GM23248 (cell line): ENCODE results near the gene PIK3R4. TPM values are rescaled to one million over a fixed set of nuclear protein-coding genes. Genes with fewer than 3 reads are reported as not detected.

Source experiments
- DNase-seq: peaks from one replicate; pipeline ENCODE4 v3.0.0-alpha.2; 2015
- H2AFZ ChIP-seq: fragments of 200-600 bp; sonication (generic); 2 replicates; pipeline ENCODE4 v1.6.1; 2016; ENCODE audit warnings: antibody characterized with exemption
- H3F3A ChIP-seq: fragments of 200-600 bp; sonication (generic); 2 replicates; pipeline ENCODE4 v1.6.1; 2016; ENCODE audit warnings: mild to moderate bottlenecking, antibody characterized with exemption, mixed run types; ENCODE audit not compliant: insufficient read depth
- H3K27ac ChIP-seq: fragments of 200-600 bp; sonication (generic); 2 replicates; pipeline ENCODE4 v1.5.1; 2016; ENCODE audit warnings: mild to moderate bottlenecking
- H3K27me3 ChIP-seq: fragments of 200-600 bp; sonication (generic); replicated peaks from 2 replicates; pipeline ENCODE4 v1.6.1; 2016; ENCODE audit warnings: mild to moderate bottlenecking; ENCODE audit not compliant: insufficient read depth
- H3K36me3 ChIP-seq: fragments of 200-600 bp; sonication (generic); 2 replicates; pipeline ENCODE4 v1.6.1; 2016; ENCODE audit warnings: low read depth, mild to moderate bottlenecking
- H3K4me1 ChIP-seq: fragments of 200-600 bp; sonication (generic); 2 replicates; pipeline ENCODE4 v1.6.1; 2016; ENCODE audit warnings: mild to moderate bottlenecking; ENCODE audit not compliant: insufficient read depth
- H3K4me2 ChIP-seq: fragments of 200-600 bp; sonication (generic); one replicate; pipeline ENCODE4 v1.6.1; 2016; ENCODE audit warnings: mild to moderate bottlenecking; ENCODE audit not compliant: unreplicated experiment
- H3K4me3 ChIP-seq: fragments of 200-600 bp; sonication (generic); 2 replicates; pipeline ENCODE4 v1.5.1; 2016; ENCODE audit warnings: mild to moderate bottlenecking
- H3K79me2 ChIP-seq: fragments of 200-600 bp; sonication (generic); 2 replicates; pipeline ENCODE4 v1.6.1; 2016; ENCODE audit warnings: mild to moderate bottlenecking; ENCODE audit not compliant: insufficient read depth
- H3K9ac ChIP-seq: fragments of 200-600 bp; sonication (generic); 2 replicates; pipeline ENCODE4 v1.6.1; 2016; ENCODE audit warnings: mild to moderate bottlenecking
- H3K9me2 ChIP-seq: fragments of 200-600 bp; sonication (generic); 2 replicates; pipeline ENCODE4 v1.6.1; 2016; ENCODE audit warnings: mixed run types, mild to moderate bottlenecking, moderate library complexity; ENCODE audit not compliant: insufficient read depth
- H3K9me3 ChIP-seq: fragments of 200-600 bp; sonication (generic); one replicate; pipeline ENCODE4 v1.6.1; 2017; ENCODE audit warnings: low read depth
- H4K20me1 ChIP-seq: fragments of 200-600 bp; sonication (generic); 2 replicates; pipeline ENCODE4 v1.6.0; 2016; ENCODE audit not compliant: insufficient read depth
- EZH2 ChIP-seq: fragments of 200-600 bp; sonication (generic); IDR thresholded peaks from 2 replicates; pipeline ENCODE4 v1.6.1; 2018; ENCODE audit warnings: antibody characterized with exemption, mild to moderate bottlenecking; ENCODE audit not compliant: insufficient read depth, poor library complexity, severe bottlenecking
- EZH2phosphoT487 ChIP-seq: fragments of 200-600 bp; sonication (generic); IDR thresholded peaks from 2 replicates; pipeline ENCODE4 v1.6.1; 2018; ENCODE audit warnings: antibody characterized with exemption, moderate library complexity, mild to moderate bottlenecking, low read depth; ENCODE audit not compliant: insufficient read depth
- WGBS, 2 experiments: methylation state at CpG; one replicate each; pipeline ENCODE4 v1.1.6; 2015 to 2017; ENCODE audit warnings: low lambda C conversion rate in 2 of 2, low coverage in 1 of 2; ENCODE audit errors: missing lambda C conversion rate in 2 of 2; 5-methylcytosine and 5-hydroxymethylcytosine counted together
- in situ Hi-C: fragments of 300-500 bp; cut with MboI; formaldehyde crosslinking; loops from 2 replicates; pipeline ENCODE4 v1.15.0; 2020
- polyA plus RNA-seq: library from polyadenylated mRNA; unstranded; fragments of >200 nt; fragmentation: Nextera tagmentation; extraction: Ambion mirVana; gene quantifications from 2 replicates; pipeline ENCODE4 v1.2.1, GENCODE V29; 2016
- total RNA-seq: library from RNA; depleted of rRNA; stranded (reverse); fragments of >200 nt; shearing (Covaris generic); gene quantifications from 2 replicates; pipeline ENCODE4 v1.2.3, GENCODE V29; 2014

PIK3R4 gene
- total and polyA plus RNA-seq, 2 experiments from 2014 or later, result 19.1 to 20.1 TPM

DNA sequence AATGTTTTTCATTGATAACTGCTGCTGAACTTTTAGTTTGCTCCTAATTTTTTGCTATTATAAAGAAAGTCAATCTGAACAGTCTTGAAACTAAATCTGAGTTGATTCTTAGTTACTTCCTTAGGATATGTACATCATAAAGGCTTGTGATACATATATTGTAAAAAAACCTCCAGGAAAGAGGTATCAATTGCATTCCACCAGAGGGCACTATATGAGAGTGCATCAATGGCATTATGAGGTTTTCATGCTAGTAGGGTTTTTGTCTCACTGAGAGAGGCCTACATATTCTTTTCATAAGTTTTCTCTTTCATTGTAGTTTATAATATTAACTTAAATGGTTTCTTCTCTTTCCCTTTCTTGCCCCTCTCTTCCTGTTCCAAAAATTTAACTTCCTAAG, 46.9 kb downstream of the PIK3R4 start:
- peaks cover 15% of the 10 kb centered on the region for H3K36me3 ChIP-seq
- H3K4me1 ChIP-seq, result no peaks in the 10 kb centered on the region
- no peaks in the 10 kb centered on the region for H3K27me3 ChIP-seq
- H3K9me3 ChIP-seq, result no peaks in the 10 kb centered on the region
- no peak overlapping the region for H3K4me3 ChIP-seq
- no peaks in the 10 kb centered on the region for H3K9me2 ChIP-seq
- H3F3A ChIP-seq, result 0 out of 2 replicates have a peak, but pooled peaks cover 8% of the 10 kb centered on the region
- no peak overlapping the region for H3K9ac ChIP-seq
- no peak for TF ChIP-seq EZH2phosphoT487
- no peak for TF ChIP-seq EZH2
- in situ Hi-C loops, result no loop called here
- no peak overlapping the region for H2AFZ ChIP-seq
- DNase-seq, result peak; percentile 63
- H3K79me2 ChIP-seq, result no peaks in the 10 kb centered on the region
- H4K20me1 ChIP-seq, result no peaks in the 10 kb centered on the region
- H3K4me2 ChIP-seq, result no peak overlapping the region
- H3K27ac ChIP-seq, result no peak overlapping the region

DNA sequence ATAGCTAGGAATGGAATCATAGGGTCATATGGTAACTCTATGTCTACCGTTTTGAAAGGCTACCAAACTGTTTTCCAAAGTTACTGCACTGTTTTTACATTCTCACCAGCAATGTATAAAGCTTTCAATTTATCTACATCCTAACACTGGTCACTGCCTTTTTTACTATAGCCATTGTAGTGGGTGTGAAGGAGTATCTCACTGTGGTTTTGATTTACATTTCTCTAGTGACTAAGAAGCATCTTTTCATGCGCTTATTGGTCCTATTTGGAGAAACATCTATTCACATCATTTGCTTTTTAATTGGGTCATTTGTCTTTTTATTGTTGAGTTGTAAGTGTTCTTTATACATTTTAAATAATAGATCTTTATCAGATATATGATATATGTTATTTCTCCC, 53.3 kb downstream of the PIK3R4 start:
- in situ Hi-C loops, result no loop called here
- Histone ChIP-seq H3K9me3 (no peaks in the 10 kb centered on the region), H3K9ac (no peak overlapping the region), H3K9me2 (no peaks in the 10 kb centered on the region), H3K27ac (no peak overlapping the region), H3K79me2 (no peaks in the 10 kb centered on the region), H3K4me3 (no peak overlapping the region), H3K27me3 (no peaks in the 10 kb centered on the region), H3K36me3 (peaks cover 3% of the 10 kb centered on the region; the same call in 1 of the 2 replicates), H4K20me1 (no peaks in the 10 kb centered on the region), H3K4me2 (no peak overlapping the region), H2AFZ (no peak overlapping the region), H3F3A (no peaks in the 10 kb centered on the region), H3K4me1 (peaks cover 14% of the 10 kb centered on the region)
- DNase-seq, result no peak
- 95 to 100% methylated on average over 2 of the region's 2 CpGs for WGBS, 2 experiments
- no peak for TF ChIP-seq EZH2
- no peak for TF ChIP-seq EZH2phosphoT487

DNA sequence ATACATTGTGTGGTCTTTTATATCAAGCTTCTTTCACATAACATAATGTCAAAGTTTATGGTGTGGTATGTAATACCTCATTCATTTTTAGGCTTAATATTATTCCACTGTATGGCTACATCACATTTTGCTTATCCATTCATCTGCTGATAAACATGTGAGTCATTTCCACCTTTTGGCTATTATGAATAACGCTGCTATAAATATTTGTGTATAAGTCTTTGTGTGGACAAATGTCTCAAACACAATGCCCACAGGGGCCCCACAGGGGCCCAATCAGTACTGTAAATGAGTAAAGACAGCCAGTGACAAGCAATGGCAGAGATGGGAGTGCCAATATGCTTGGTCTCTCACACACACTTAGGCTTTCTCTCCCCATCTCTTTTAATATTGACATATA, 54.2 kb downstream of the PIK3R4 start:
- H3K27ac ChIP-seq, result no peak overlapping the region
- H3K27me3 ChIP-seq, result no peaks in the 10 kb centered on the region
- no peak overlapping the region for H3K4me3 ChIP-seq
- H4K20me1 ChIP-seq, result no peaks in the 10 kb centered on the region
- H3K4me2 ChIP-seq, result no peak overlapping the region
- H3K4me1 ChIP-seq, result peaks cover 21% of the 10 kb centered on the region
- no peaks in the 10 kb centered on the region for H3K79me2 ChIP-seq
- 70 to 79% methylated on average over 1 of the region's 1 CpG for WGBS, 2 experiments
- peaks cover 3% of the 10 kb centered on the region; the same call in 1 of the 2 replicates for H3K36me3 ChIP-seq
- H3K9ac ChIP-seq, result no peak overlapping the region
- H2AFZ ChIP-seq, result no peak overlapping the region
- TF ChIP-seq EZH2 (no peak), EZH2phosphoT487 (no peak)
- no peaks in the 10 kb centered on the region for H3F3A ChIP-seq
- no peak for DNase-seq
- H3K9me2 ChIP-seq, result no peaks in the 10 kb centered on the region
- in situ Hi-C loops, result no loop called here
- no peaks in the 10 kb centered on the region for H3K9me3 ChIP-seq

DNA sequence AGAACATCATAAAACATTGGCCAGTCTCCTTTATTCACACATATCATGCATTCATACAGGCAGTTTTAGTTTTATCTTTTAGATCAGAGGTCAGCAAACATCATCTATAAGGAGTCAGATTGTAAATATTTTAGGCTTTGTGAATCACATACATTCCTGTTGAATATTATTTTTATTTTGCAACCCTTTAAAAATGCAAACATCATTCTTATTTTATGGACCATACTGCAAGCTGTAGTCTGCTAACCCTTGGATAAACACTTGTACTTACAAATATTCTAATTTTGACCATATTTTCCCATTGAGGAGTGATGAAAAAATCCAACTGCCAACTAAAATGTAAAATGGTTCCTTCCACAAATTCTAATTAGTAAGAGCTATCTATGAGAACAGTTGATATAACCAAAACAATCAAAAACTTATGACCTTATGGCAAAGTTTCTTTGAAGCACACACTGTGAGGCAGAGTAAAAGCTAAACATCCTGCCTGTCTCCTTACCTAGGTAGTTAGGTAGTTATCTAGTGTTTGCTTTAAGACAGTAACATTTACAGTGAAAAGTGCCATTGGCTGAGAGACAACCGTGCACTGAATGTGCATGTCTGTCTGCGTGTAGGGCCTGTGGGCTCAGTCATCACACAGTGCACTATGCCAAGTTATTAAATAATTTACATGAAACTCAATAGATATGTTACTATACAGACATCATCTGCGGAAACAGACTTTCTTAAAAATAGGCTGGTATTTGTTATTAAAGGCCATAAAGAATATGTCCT, 57.7 kb downstream of the PIK3R4 start:
- Histone ChIP-seq H3F3A (no peaks in the 10 kb centered on the region), H3K4me3 (no peak overlapping the region), H3K9ac (no peak overlapping the region), H3K36me3 (peaks cover 3% of the 10 kb centered on the region; the same call in 1 of the 2 replicates), H3K79me2 (no peaks in the 10 kb centered on the region), H3K4me1 (peaks cover 21% of the 10 kb centered on the region), H3K9me3 (no peaks in the 10 kb centered on the region), H3K4me2 (peak overlapping the region; percentile 1), H3K9me2 (no peaks in the 10 kb centered on the region), H4K20me1 (no peaks in the 10 kb centered on the region), H2AFZ (no peak overlapping the region), H3K27ac (no peak overlapping the region), H3K27me3 (no peaks in the 10 kb centered on the region)
- in situ Hi-C loops, result no loop called here
- DNase-seq, result no peak
- 92 to 97% methylated on average over 3 of the region's 3 CpGs for WGBS, 2 experiments
- TF ChIP-seq EZH2 (no peak), EZH2phosphoT487 (no peak)
